ENCODE data around the gene RASA2. TPM values are rescaled to one million over a fixed set of nuclear protein-coding genes. Genes with fewer than 3 reads are reported as not detected.

Gene RASA2
- total and polyA plus RNA-seq, 10 of the 15 experiments (the other 5 are each of a cell fraction or from before 2014, with no cell fraction given), result 1.9 to 9.4 (median 7.2) TPM

DNA sequence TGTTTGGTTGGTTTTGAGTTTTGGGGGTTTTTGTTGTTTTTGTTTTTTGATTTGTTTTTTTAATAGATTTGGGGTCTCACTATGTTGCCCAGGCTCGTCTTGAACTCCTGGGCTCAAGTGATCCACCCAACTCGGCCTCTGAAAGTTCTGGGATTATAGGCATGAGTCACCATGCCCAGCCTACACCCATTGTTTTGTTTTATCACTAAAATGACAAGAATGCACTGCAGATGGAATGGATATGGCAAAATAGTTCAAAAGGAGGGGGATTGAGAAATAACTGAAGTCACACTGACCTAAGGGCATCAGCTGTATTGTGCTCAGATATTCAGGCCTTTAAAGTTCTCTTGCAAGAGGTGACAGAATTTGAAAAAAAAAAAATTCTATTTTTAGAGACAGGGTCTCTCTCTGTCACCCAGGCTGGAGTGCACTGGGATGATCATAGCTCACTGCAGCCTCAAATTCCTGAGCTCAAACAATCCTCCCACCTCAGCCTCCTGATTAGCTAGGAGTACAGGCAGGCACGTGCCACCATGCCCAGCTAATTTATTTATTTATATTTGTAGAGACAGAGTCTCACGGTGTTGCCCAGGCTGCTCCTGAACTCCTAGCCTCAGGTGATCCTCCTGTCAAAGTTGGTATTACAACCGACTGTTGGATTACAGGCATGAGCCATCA lies 4.4 kb upstream of the RASA2 start:
- H2AFZ ChIP-seq (ENCODE audit: control insufficient read depth, low read depth, low read length), result no peak overlapping the region
- CTCF ChIA-PET, result interaction anchor here (0.8 to 1.4 kb wide), 4 partner anchors 9 to 28 kb away, joined by 3 to 6 read pairs (median 4); no protein-coding TSS in a partner anchor
- no peaks in the 10 kb centered on the region for H3K9me3 ChIP-seq (replicated peaks; ENCODE audit: control insufficient read depth, insufficient read depth, low read length)
- H3K36me3 ChIP-seq (ENCODE audit: control insufficient read depth in 2 of 2, insufficient read depth in 2 of 2, low read length in 1 of 2), result no peaks in the 10 kb centered on the region
- no peak for ATAC-seq
- FAIRE-seq, result no peak
- no peak overlapping the region for H3K9ac ChIP-seq (ENCODE audit: control insufficient read depth, insufficient read depth, low read length)
- DNase-seq (ENCODE audit: low read depth, low spot score), result no peak
- H4K20me1 ChIP-seq (ENCODE audit: control insufficient read depth, insufficient read depth), result no peaks in the 10 kb centered on the region
- SMC1A ChIA-PET (ENCODE audit: uncharacterized antibody, unreplicated experiment), result no interaction called here
- no peak overlapping the region for H3K4me3 ChIP-seq
- POLR2A ChIA-PET, result no interaction called here
- no peak for TF ChIP-seq NR2C1 (IDR thresholded peaks at IDR 0.05)
- TF ChIP-seq ZNF384 (IDR thresholded peaks at IDR 0.05; ENCODE audit: borderline replicate concordance, low read depth, low read length), result no peak
- no peak for TF ChIP-seq ETV6 (conservative IDR thresholded peaks at IDR 0.05 in 1 of 2, IDR thresholded peaks at IDR 0.05 in 1 of 2; ENCODE audit: borderline replicate concordance in 1 of 2, low read depth in 1 of 2)
- TF ChIP-seq YBX1 (IDR thresholded peaks at IDR 0.05), result no peak
- TF ChIP-seq FOXM1 (IDR thresholded peaks at IDR 0.05; ENCODE audit: low read depth, low read length), result no peak
- no peak for TF ChIP-seq NFYB (IDR thresholded peaks at IDR 0.05; ENCODE audit: insufficient read depth, low read depth, low read length)
- TF ChIP-seq SMARCA5 (IDR thresholded peaks at IDR 0.05), result no peak
- no peak for TF ChIP-seq RAD21 (IDR thresholded peaks at IDR 0.05; ENCODE audit: insufficient read depth, low read depth, low read length)
- no peak for TF ChIP-seq ATF7 (IDR thresholded peaks at IDR 0.05; ENCODE audit: low read depth)
- no peaks in the 10 kb centered on the region; the same call in 1 of the 2 replicates for H3K4me1 ChIP-seq (ENCODE audit: control insufficient read depth, insufficient read depth, low read length)
- intact Hi-C loops (cut with micrococcal nuclease; ENCODE audit: unreplicated experiment), result no loop called here
- 42% methylated on average over 5 of the region's 5 CpGs for WGBS (ENCODE audit: insufficient coverage, insufficient replicate concordance, low lambda C conversion rate, missing lambda C conversion rate)
- H3K79me2 ChIP-seq (ENCODE audit: control insufficient read depth, insufficient read depth, low read length), result no peaks in the 10 kb centered on the region
- in situ Hi-C loops (cut with MboI), result no loop called here
- no peak overlapping the region for H3K27ac ChIP-seq (ENCODE audit: control insufficient read depth, insufficient read depth)
- H3K27me3 ChIP-seq (replicated peaks in 1 of 2; ENCODE audit: control insufficient read depth in 2 of 2, insufficient read depth in 2 of 2, low read length in 1 of 2), result no peaks in the 10 kb centered on the region; a peak in 1 of 4 replicates
- RAD21 ChIA-PET (ENCODE audit: unreplicated experiment), result no interaction called here
- BruUV-seq (replicated peaks), result no TSS peak
- no peak overlapping the region for H3K4me2 ChIP-seq (ENCODE audit: control insufficient read depth, insufficient read depth)

Data from GM12878 (cell line).